Mesenchymal stem cell (in vitro differentiated cells and primary cell): ENCODE data around the gene KLHDC8A.
"Not testable (repeated sequence)": the region's sequence is repeated elsewhere in the genome, so short reads cannot be mapped to it uniquely, and the experiment has no call there.

ENCODE experiments used
- DNase-seq: peaks from one replicate; pipeline ENCODE4 v3.0.0-alpha.2; 2013
- H2AFZ ChIP-seq: one replicate; pipeline ENCODE4 v1.6.1; 2013; ENCODE audit warnings: low read depth, mild to moderate bottlenecking, control low read depth, inconsistent platforms, low read length, moderate library complexity
- H2AK5ac ChIP-seq: 2 replicates; pipeline ENCODE4 v1.6.1; 2013; ENCODE audit warnings: low read length, moderate library complexity, mild to moderate bottlenecking, inconsistent platforms; ENCODE audit not compliant: severe bottlenecking
- H2BK120ac ChIP-seq: one replicate; pipeline ENCODE4 v1.6.1; 2013; ENCODE audit warnings: low read depth, mild to moderate bottlenecking, inconsistent platforms, low read length, moderate library complexity
- H2BK12ac ChIP-seq, 2 experiments: one replicate each; pipeline ENCODE4 v1.6.1; 2013; ENCODE audit warnings: inconsistent platforms in 2 of 2, low read length in 2 of 2, mild to moderate bottlenecking in 2 of 2, moderate library complexity in 2 of 2, control low read depth in 1 of 2
- H2BK15ac ChIP-seq: one replicate; pipeline ENCODE4 v1.6.1; 2013; ENCODE audit warnings: mild to moderate bottlenecking, low read depth, inconsistent platforms; ENCODE audit not compliant: poor library complexity, severe bottlenecking
- H2BK5ac ChIP-seq: 2 replicates; pipeline ENCODE4 v1.6.1; 2013; ENCODE audit warnings: low read depth, mild to moderate bottlenecking, low read length, control low read depth, inconsistent platforms; ENCODE audit not compliant: poor library complexity, severe bottlenecking
- H3K14ac ChIP-seq, 2 experiments: one replicate each; pipeline ENCODE4 v1.6.1; 2013; ENCODE audit warnings: inconsistent platforms in 2 of 2, low read length in 2 of 2, control low read depth in 1 of 2, mild to moderate bottlenecking in 1 of 2, moderate library complexity in 1 of 2
- H3K18ac ChIP-seq, 2 experiments: one replicate each; pipeline ENCODE4 v1.6.1; 2013; ENCODE audit warnings: inconsistent platforms in 2 of 2, low read length in 2 of 2, control low read depth in 1 of 2, low read depth in 1 of 2, mild to moderate bottlenecking in 1 of 2
- H3K23ac ChIP-seq, 2 experiments: one replicate each; pipeline ENCODE4 v1.6.1; 2013; ENCODE audit warnings: inconsistent platforms in 2 of 2, low read length in 2 of 2, mild to moderate bottlenecking in 2 of 2, moderate library complexity in 2 of 2, control low read depth in 1 of 2
- H3K27ac ChIP-seq: 2 replicates; pipeline ENCODE4 v1.5.1; 2013; ENCODE audit warnings: mild to moderate bottlenecking, moderate library complexity, low read length, control low read depth, inconsistent platforms; ENCODE audit not compliant: poor library complexity, severe bottlenecking
- H3K27me3 ChIP-seq, 2 experiments: 2 replicates each; pipeline versions ENCODE4 v1.6.1 to v1.7.0; 2013; ENCODE audit warnings: low read length in 2 of 2, mild to moderate bottlenecking in 2 of 2, moderate library complexity in 2 of 2, control low read depth in 1 of 2, inconsistent platforms in 1 of 2; ENCODE audit not compliant: control insufficient read depth in 1 of 2, insufficient read depth in 1 of 2
- H3K36me3 ChIP-seq, 2 experiments: 2 replicates each; pipeline versions ENCODE4 v1.6.1 to v1.7.0; 2013; ENCODE audit warnings: low read length in 2 of 2, control low read depth in 1 of 2, inconsistent platforms in 1 of 2, low read depth in 1 of 2, mild to moderate bottlenecking in 1 of 2; ENCODE audit not compliant: insufficient read depth in 2 of 2, control insufficient read depth in 1 of 2
- H3K4ac ChIP-seq, 2 experiments: one replicate each; pipeline ENCODE4 v1.6.1; 2013; ENCODE audit warnings: inconsistent platforms in 2 of 2, low read length in 2 of 2, mild to moderate bottlenecking in 2 of 2, moderate library complexity in 2 of 2, control low read depth in 1 of 2, low read depth in 1 of 2
- H3K4me1 ChIP-seq: 2 replicates; pipeline ENCODE4 v1.6.1; 2013; ENCODE audit warnings: low read depth, low read length, control low read depth; ENCODE audit not compliant: control insufficient read depth, insufficient read depth
- H3K4me2 ChIP-seq: 2 replicates; pipeline ENCODE4 v1.6.1; 2013; ENCODE audit warnings: low read length, mild to moderate bottlenecking, inconsistent platforms; ENCODE audit not compliant: poor library complexity, severe bottlenecking
- H3K4me3 ChIP-seq, 2 experiments: 2 replicates each; pipeline versions ENCODE4 v1.5.1 to v1.7.0; 2013; ENCODE audit warnings: low read length in 2 of 2, mild to moderate bottlenecking in 2 of 2, control low read depth in 1 of 2, low read depth in 1 of 2; ENCODE audit not compliant: insufficient read depth in 1 of 2
- H3K79me1 ChIP-seq: replicated peaks from 2 replicates; pipeline ENCODE4 v1.6.1; 2013; ENCODE audit warnings: mild to moderate bottlenecking, control low read depth, low read length, inconsistent platforms; ENCODE audit not compliant: poor library complexity, severe bottlenecking
- H3K9ac ChIP-seq: 2 replicates; pipeline ENCODE4 v1.7.0; 2013; ENCODE audit warnings: mild to moderate bottlenecking, low read length, moderate library complexity
- H3K9me3 ChIP-seq: 2 replicates; pipeline ENCODE4 v1.7.0; 2013; ENCODE audit warnings: mild to moderate bottlenecking, low read length; ENCODE audit not compliant: control insufficient read depth
- H4K8ac ChIP-seq: one replicate; pipeline ENCODE4 v1.6.1; 2013; ENCODE audit warnings: inconsistent platforms, mild to moderate bottlenecking, low read length, moderate library complexity
- H4K91ac ChIP-seq: one replicate; pipeline ENCODE4 v1.6.1; 2013; ENCODE audit warnings: mild to moderate bottlenecking, low read length, inconsistent platforms
- WGBS: methylation state at CpG from one replicate; pipeline ENCODE4 v1.1.7; 2013; ENCODE audit warnings: mixed read lengths; 5-methylcytosine and 5-hydroxymethylcytosine counted together

The KLHDC8A gene

GRCh38 chr1:205387845-205388244 lies 31.1 kb upstream of the KLHDC8A start:
- Histone ChIP-seq H3K14ac (no peak overlapping the region), H2AFZ (no peak overlapping the region), H2BK12ac (no peak overlapping the region), H2BK15ac (no peak overlapping the region), H3K9ac (no peak overlapping the region), H2BK120ac (no peak overlapping the region), H2BK5ac (no peak overlapping the region), H4K8ac (no peak overlapping the region), H3K4me2 (no peak overlapping the region), H3K36me3 (no peaks in the 10 kb centered on the region), H3K9me3 (no peaks in the 10 kb centered on the region), H3K27me3 (peaks cover 12 to 37% of the 10 kb centered on the region in 2 experiments), H4K91ac (no peak overlapping the region), H3K4me1 (no peaks in the 10 kb centered on the region), H3K27ac (no peak overlapping the region), H3K79me1 (no peaks in the 10 kb centered on the region), H3K4ac (no peak overlapping the region), H2AK5ac (no peak overlapping the region), H3K4me3 (no peak overlapping the region), H3K23ac (no peak overlapping the region), H3K18ac (no peak overlapping the region)
- no peak for DNase-seq
- WGBS, result 92% methylated on average over 2 of the region's 2 CpGs

GRCh38 chr1:205382990-205383389 lies 26.3 kb upstream of the KLHDC8A start:
- H3K23ac ChIP-seq, H3K4me2 ChIP-seq, H3K4me1 ChIP-seq, H2AK5ac ChIP-seq, H3K79me1 ChIP-seq, H2BK120ac ChIP-seq, H2BK12ac ChIP-seq, H3K18ac ChIP-seq, H2AFZ ChIP-seq, H3K36me3 ChIP-seq, H3K27ac ChIP-seq, H3K9me3 ChIP-seq, H3K14ac ChIP-seq, DNase-seq, H3K4ac ChIP-seq, H2BK5ac ChIP-seq, H3K4me3 ChIP-seq, H4K8ac ChIP-seq, H3K9ac ChIP-seq, H4K91ac ChIP-seq, H2BK15ac ChIP-seq: not testable (repeated sequence)
- H3K27me3 ChIP-seq, result peaks cover 23 to 39% of the 10 kb centered on the region in 2 experiments
- WGBS, result 90% methylated on average over 2 of the region's 3 CpGs

- Histone ChIP-seq H3K4me3 (no peak overlapping the region), H2AK5ac (no peak overlapping the region), H3K9ac (no peak overlapping the region), H3K18ac (no peak overlapping the region), H2AFZ (no peak overlapping the region), H4K8ac (no peak overlapping the region), H3K23ac (no peak overlapping the region), H3K9me3 (no peaks in the 10 kb centered on the region), H3K79me1 (no peaks in the 10 kb centered on the region), H3K36me3 (no peaks in the 10 kb centered on the region), H2BK15ac (no peak overlapping the region), H2BK12ac (no peak overlapping the region), H3K14ac (no peak overlapping the region), H3K4ac (no peak overlapping the region), H3K27ac (no peak overlapping the region), H3K4me1 (no peaks in the 10 kb centered on the region), H3K4me2 (no peak overlapping the region), H2BK5ac (no peak overlapping the region), H2BK120ac (no peak overlapping the region), H4K91ac (no peak overlapping the region), H3K27me3 (peaks cover 23 to 43% of the 10 kb centered on the region in 2 experiments)
- no peak for DNase-seq
- 71% methylated on average over 4 of the region's 4 CpGs for WGBS
Measured at GRCh38 chr1:205382561-205382960, 25.8 kb upstream of the KLHDC8A start.

GRCh38 chr1:205381305-205381704 lies 24.6 kb upstream of the KLHDC8A start:
- H3K27me3 ChIP-seq, result peaks cover 34 to 46% of the 10 kb centered on the region in 2 experiments
- peak overlapping the region in 1 of 2 experiments; percentile 63 for H3K14ac ChIP-seq
- no peak overlapping the region for H2BK12ac ChIP-seq
- no peak overlapping the region for H2BK5ac ChIP-seq
- H4K91ac ChIP-seq, result no peak overlapping the region
- no peaks in the 10 kb centered on the region for H3K4me1 ChIP-seq
- H3K4ac ChIP-seq, result no peak overlapping the region
- H2AFZ ChIP-seq, result no peak overlapping the region
- H3K18ac ChIP-seq, result no peak overlapping the region
- no peaks in the 10 kb centered on the region for H3K36me3 ChIP-seq
- no peaks in the 10 kb centered on the region for H3K79me1 ChIP-seq
- WGBS, result 97% methylated on average over 5 of the region's 6 CpGs
- no peak for DNase-seq
- no peaks in the 10 kb centered on the region for H3K9me3 ChIP-seq
- H3K4me3 ChIP-seq, result no peak overlapping the region
- no peak overlapping the region for H2BK15ac ChIP-seq
- H2BK120ac ChIP-seq, result no peak overlapping the region
- no peak overlapping the region for H3K27ac ChIP-seq
- H3K9ac ChIP-seq, result no peak overlapping the region
- no peak overlapping the region for H4K8ac ChIP-seq
- no peak overlapping the region for H3K23ac ChIP-seq
- H3K4me2 ChIP-seq, result no peak overlapping the region
- no peak overlapping the region for H2AK5ac ChIP-seq
